ENCODE results near the gene FOXC1. TPM values are rescaled to one million over a fixed set of nuclear protein-coding genes. Genes with fewer than 3 reads are reported as not detected.

Gene FOXC1
- total and polyA plus RNA-seq, 7 donors, result 0.90 to 2.7 (median 1.5) TPM

GRCh38 chr6:1631251-1631650 lies 21.5 kb downstream of the FOXC1 start:
- H3K4me1 ChIP-seq, result no peaks in the 10 kb centered on the region
- H3K4me3 ChIP-seq, result no peak overlapping the region
- WGBS, 3 donors, result 80 to 97% (median 96%) methylated on average over 4 of the region's 4 CpGs
- H3K9me3 ChIP-seq, result no peaks in the 10 kb centered on the region
- intact Hi-C loops (cut with DNase I), result no loop called here
- ATAC-seq, result no peak
- peaks cover 0 to 33% (median 9%) of the 10 kb centered on the region in 3 donors for H3K27me3 ChIP-seq (ENCODE audit: insufficient read depth in 3 of 3, low read length in 2 of 3)
- H3K27ac ChIP-seq, result no peak overlapping the region
- no peak for DNase-seq
- TF ChIP-seq, protein P1, sequence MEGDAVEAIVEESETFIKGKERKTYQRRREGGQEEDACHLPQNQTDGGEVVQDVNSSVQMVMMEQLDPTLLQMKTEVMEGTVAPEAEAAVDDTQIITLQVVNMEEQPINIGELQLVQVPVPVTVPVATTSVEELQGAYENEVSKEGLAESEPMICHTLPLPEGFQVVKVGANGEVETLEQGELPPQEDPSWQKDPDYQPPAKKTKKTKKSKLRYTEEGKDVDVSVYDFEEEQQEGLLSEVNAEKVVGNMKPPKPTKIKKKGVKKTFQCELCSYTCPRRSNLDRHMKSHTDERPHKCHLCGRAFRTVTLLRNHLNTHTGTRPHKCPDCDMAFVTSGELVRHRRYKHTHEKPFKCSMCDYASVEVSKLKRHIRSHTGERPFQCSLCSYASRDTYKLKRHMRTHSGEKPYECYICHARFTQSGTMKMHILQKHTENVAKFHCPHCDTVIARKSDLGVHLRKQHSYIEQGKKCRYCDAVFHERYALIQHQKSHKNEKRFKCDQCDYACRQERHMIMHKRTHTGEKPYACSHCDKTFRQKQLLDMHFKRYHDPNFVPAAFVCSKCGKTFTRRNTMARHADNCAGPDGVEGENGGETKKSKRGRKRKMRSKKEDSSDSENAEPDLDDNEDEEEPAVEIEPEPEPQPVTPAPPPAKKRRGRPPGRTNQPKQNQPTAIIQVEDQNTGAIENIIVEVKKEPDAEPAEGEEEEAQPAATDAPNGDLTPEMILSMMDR (IDR thresholded peaks at IDR 0.05), result no peak
- no peaks in the 10 kb centered on the region for H3K36me3 ChIP-seq (ENCODE audit: insufficient read depth in 1 of 2, low read depth in 1 of 2)

DNA sequence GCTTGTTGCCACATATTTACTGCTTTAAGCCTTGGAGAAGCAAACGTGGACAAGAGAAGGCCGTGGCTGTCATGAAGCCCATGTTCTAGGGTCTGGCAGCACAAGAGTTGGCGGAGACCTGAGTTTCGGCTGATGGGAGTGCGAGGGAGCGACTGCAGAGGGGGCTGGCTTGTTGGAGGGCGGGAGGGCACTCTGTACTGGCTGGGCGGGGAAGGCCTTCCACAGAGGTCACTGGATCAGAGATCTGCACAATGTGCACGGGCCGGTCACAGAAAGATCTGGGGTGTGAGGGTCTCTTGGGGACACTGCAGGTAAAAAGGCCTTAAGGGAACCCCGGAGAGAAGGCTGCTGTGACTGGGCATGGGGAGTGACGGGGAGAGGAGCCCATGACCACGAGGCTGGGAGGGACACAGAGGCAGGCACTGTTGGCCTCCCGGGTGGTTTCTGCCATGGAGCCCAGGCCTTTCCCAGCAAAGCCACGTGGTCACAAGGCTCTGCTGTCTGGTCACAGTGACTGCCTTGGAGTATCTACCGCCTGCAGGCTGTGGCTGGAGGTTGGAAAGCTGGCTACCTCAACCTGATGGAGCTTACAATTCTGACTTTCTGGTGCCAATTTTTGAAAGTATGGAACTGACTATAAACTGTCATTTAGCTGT lies 23.8 kb downstream of the FOXC1 start:
- Histone ChIP-seq H3K9me3 (no peaks in the 10 kb centered on the region), H3K27me3 (ENCODE audit: insufficient read depth in 3 of 3, low read length in 2 of 3) (peaks cover 0 to 12% (median 3%) of the 10 kb centered on the region in 3 donors), H3K4me1 (no peaks in the 10 kb centered on the region), H3K36me3 (ENCODE audit: insufficient read depth in 1 of 2, low read depth in 1 of 2) (no peaks in the 10 kb centered on the region), H3K27ac (no peak overlapping the region), H3K4me3 (no peak overlapping the region)
- ATAC-seq, result no peak
- WGBS, 3 donors, result 93 to 94% (median 94%) methylated on average over 16 of the region's 16 CpGs
- TF ChIP-seq, protein P1 (IDR thresholded peaks at IDR 0.05), result no peak
- intact Hi-C loops (cut with DNase I), result no loop called here
- DNase-seq, result peak in 1 of 2 donors; percentile 19

GRCh38 chr6:1634081-1634480 lies 24.4 kb downstream of the FOXC1 start:
- WGBS, 3 donors, result 85 to 94% (median 92%) methylated on average over 4 of the region's 4 CpGs
- intact Hi-C loops (cut with DNase I), result no loop called here
- Histone ChIP-seq H3K27ac (no peak overlapping the region), H3K27me3 (ENCODE audit: insufficient read depth in 3 of 3, low read length in 2 of 3) (peaks cover 0 to 6% (median 3%) of the 10 kb centered on the region in 3 donors), H3K4me1 (no peaks in the 10 kb centered on the region), H3K4me3 (no peak overlapping the region), H3K36me3 (ENCODE audit: insufficient read depth in 1 of 2, low read depth in 1 of 2) (no peaks in the 10 kb centered on the region), H3K9me3 (no peaks in the 10 kb centered on the region)
- DNase-seq, result no peak
- TF ChIP-seq, protein P1 (IDR thresholded peaks at IDR 0.05), result no peak
- ATAC-seq, result no peak

- intact Hi-C loops (cut with DNase I), result no loop called here
- Histone ChIP-seq H3K4me1 (no peaks in the 10 kb centered on the region), H3K9me3 (no peaks in the 10 kb centered on the region), H3K36me3 (ENCODE audit: insufficient read depth in 1 of 2, low read depth in 1 of 2) (no peaks in the 10 kb centered on the region), H3K4me3 (no peak overlapping the region), H3K27ac (no peak overlapping the region), H3K27me3 (ENCODE audit: insufficient read depth in 3 of 3, low read length in 2 of 3) (no peaks in the 10 kb centered on the region)
- ATAC-seq (no peak), DNase-seq (no peak)
- TF ChIP-seq, protein P1 (IDR thresholded peaks at IDR 0.05), result no peak
- WGBS, 3 donors, result 62 to 69% (median 67%) methylated on average over 23 of the region's 23 CpGs
Measured at GRCh38 chr6:1635305-1636010, 25.7 kb downstream of the FOXC1 start.

Measured in psoas muscle (tissue), 8 donors.